ENCODE results near the gene KLHDC8A. TPM values are rescaled to one million over a fixed set of nuclear protein-coding genes. Genes with fewer than 3 reads are reported as not detected.

KLHDC8A gene
- total and polyA plus RNA-seq, 9 of the 15 experiments (the other 6 are each of a cell fraction or from before 2014, with no cell fraction given) = 0.01 to 0.54 (median 0.04) TPM; not detected in 6

GRCh38 chr1:205304695-205305070, 52.0 kb downstream of the KLHDC8A start:
- ATAC-seq = no peak
- WGBS (ENCODE audit: insufficient coverage, low coverage, missing lambda C conversion rate) = 17% methylated on average over 1 of the region's 1 CpG
- POLR2A ChIA-PET = interaction anchor here (0.6 to 1.1 kb wide), 2 partner anchors 11 to 249 kb away, joined by 3 to 4 read pairs; no protein-coding TSS in a partner anchor
- BruUV-seq (replicated peaks) = no TSS peak
- in situ Hi-C loops (cut with MboI) (no loop called here), intact Hi-C loops (cut with micrococcal nuclease) (no loop called here)
- no peak for DNase-seq (ENCODE audit: extremely low read depth in 1 of 4, low spot score in 3 of 4)
- CTCF ChIA-PET (ENCODE audit: low intra/inter-chr PET ratio) = no interaction called here
- peaks cover 10 to 15% of the 10 kb centered on the region in 2 experiments; a peak in 3 of 5 replicates for H3K4me1 ChIP-seq (replicated peaks in 1 of 2; ENCODE audit: control insufficient read depth in 2 of 2, insufficient read depth in 2 of 2, low read length in 2 of 2)
- H3K9ac ChIP-seq (ENCODE audit: insufficient read depth in 1 of 2, low read depth in 2 of 2, low read length in 2 of 2) = no peak overlapping the region
- no peaks in the 10 kb centered on the region for H3K36me3 ChIP-seq (ENCODE audit: control insufficient read depth, insufficient read depth, low read length)
- no peak for TF ChIP-seq BACH1 (tag; IDR thresholded peaks at IDR 0.05)
- no peak for TF ChIP-seq ARHGAP35 (IDR thresholded peaks at IDR 0.05; ENCODE audit: partially characterized antibody)
- TF ChIP-seq ZNF347 (CRISPR knock-in tag; IDR thresholded peaks at IDR 0.05; ENCODE audit: low read depth) = no peak
- TF ChIP-seq BMI1 (IDR thresholded peaks at IDR 0.05; ENCODE audit: low read length) = no peak
- TF ChIP-seq NR1H2 (CRISPR knock-in tag; IDR thresholded peaks at IDR 0.05) = no peak
- no peak for TF ChIP-seq ZNF518B (CRISPR knock-in tag; IDR thresholded peaks at IDR 0.05)
- H3K4me3 ChIP-seq = no peak overlapping the region
- peaks cover 15 to 70% of the 10 kb centered on the region in 2 experiments; a peak in 4 of 5 replicates for H3K27me3 ChIP-seq (ENCODE audit: control insufficient read depth in 2 of 2, insufficient read depth in 2 of 2, low read length in 2 of 2)
- H3K9me1 ChIP-seq (ENCODE audit: control insufficient read depth, insufficient read depth, low read length) = no peaks in the 10 kb centered on the region
- no peak overlapping the region for H3K4me2 ChIP-seq (ENCODE audit: insufficient read depth, low read length)
- H4K20me1 ChIP-seq (replicated peaks; ENCODE audit: control insufficient read depth, insufficient read depth, low read length) = peaks cover 5% of the 10 kb centered on the region; the same call in 1 of the 2 replicates
- no peak overlapping the region for H2AFZ ChIP-seq (ENCODE audit: low read depth, low read length)
- H3K9me3 ChIP-seq (replicated peaks; ENCODE audit: control insufficient read depth, insufficient read depth, low read depth, low read length) = no peaks in the 10 kb centered on the region
- H3K27ac ChIP-seq (ENCODE audit: extremely low read depth, low read depth, low read length) = no peak overlapping the region
- no peaks in the 10 kb centered on the region for H3K79me2 ChIP-seq (ENCODE audit: control insufficient read depth, insufficient read depth, low read length)
- FAIRE-seq = no peak
